ENCODE measurements around the gene CNGA3. TPM values are rescaled to one million over a fixed set of nuclear protein-coding genes. Genes with fewer than 3 reads are reported as not detected.

The CNGA3 gene
- total RNA-seq, 1 experiment from 2014 or later = not detected

- Histone ChIP-seq H4K8ac (replicated peaks; ENCODE audit: insufficient read length, low read depth, low read length) (no peak overlapping the region), H2BK15ac (ENCODE audit: low read depth, low read length) (no peak overlapping the region), H4K20me1 (ENCODE audit: control insufficient read depth, insufficient read depth, insufficient read length) (no peaks in the 10 kb centered on the region), H4K91ac (ENCODE audit: insufficient read length, low read depth, low read length) (no peak overlapping the region), H3K14ac (ENCODE audit: insufficient read depth, low read length) (no peak overlapping the region), H3K27ac (ENCODE audit: insufficient read length, low read depth, low read length) (no peak overlapping the region), H3K18ac (ENCODE audit: insufficient read length, low read depth, low read length) (no peak overlapping the region), H3K79me1 (ENCODE audit: insufficient read depth, low read depth, low read length, poor library complexity, severe bottlenecking) (no peaks in the 10 kb centered on the region), H3K9ac (ENCODE audit: extremely low read depth, insufficient read length, low read length) (no peak overlapping the region), H3K9me3 (ENCODE audit: control insufficient read depth, low read depth, low read length) (no peaks in the 10 kb centered on the region), H4K5ac (ENCODE audit: insufficient read length, low read depth, low read length) (no peak overlapping the region), H3K23me2 (ENCODE audit: insufficient read length, low read depth, low read length, poor library complexity, severe bottlenecking) (no peaks in the 10 kb centered on the region), H2AFZ (ENCODE audit: low read length) (no peak overlapping the region), H3K4ac (ENCODE audit: low read depth, low read length) (no peak overlapping the region), H3K27me3 (ENCODE audit: insufficient read depth, low read length) (no peaks in the 10 kb centered on the region), H3K79me2 (ENCODE audit: insufficient read depth, low read length) (no peaks in the 10 kb centered on the region), H3K4me1 (ENCODE audit: insufficient read depth, low read length) (no peaks in the 10 kb centered on the region), H2BK20ac (ENCODE audit: low read depth, low read length, poor library complexity, severe bottlenecking) (no peak overlapping the region), H3T11ph (ENCODE audit: low read length) (no peak overlapping the region), H2BK120ac (ENCODE audit: low read depth, low read length, poor library complexity, severe bottlenecking) (no peak overlapping the region), H3K4me2 (ENCODE audit: insufficient read depth, insufficient read length, low read length) (no peak overlapping the region), H2BK5ac (ENCODE audit: insufficient read length, low read length) (no peak overlapping the region), H3K23ac (ENCODE audit: insufficient read length, low read depth, low read length) (no peak overlapping the region), H2AK5ac (ENCODE audit: insufficient read length, low read length) (no peak overlapping the region), H3K56ac (ENCODE audit: insufficient read length, low read depth, low read length) (no peak overlapping the region), H2BK12ac (ENCODE audit: insufficient read length, low read depth, low read length) (no peak overlapping the region)
- H3K27me3 Mint-ChIP-seq (ENCODE audit: low read depth) = peaks cover 9% of the 10 kb centered on the region
- peaks cover 1 to 6% of the 10 kb centered on the region in 2 experiments; a peak in 3 of 5 replicates for H3K9me3 Mint-ChIP-seq
- TF ChIP-seq, protein P1, sequence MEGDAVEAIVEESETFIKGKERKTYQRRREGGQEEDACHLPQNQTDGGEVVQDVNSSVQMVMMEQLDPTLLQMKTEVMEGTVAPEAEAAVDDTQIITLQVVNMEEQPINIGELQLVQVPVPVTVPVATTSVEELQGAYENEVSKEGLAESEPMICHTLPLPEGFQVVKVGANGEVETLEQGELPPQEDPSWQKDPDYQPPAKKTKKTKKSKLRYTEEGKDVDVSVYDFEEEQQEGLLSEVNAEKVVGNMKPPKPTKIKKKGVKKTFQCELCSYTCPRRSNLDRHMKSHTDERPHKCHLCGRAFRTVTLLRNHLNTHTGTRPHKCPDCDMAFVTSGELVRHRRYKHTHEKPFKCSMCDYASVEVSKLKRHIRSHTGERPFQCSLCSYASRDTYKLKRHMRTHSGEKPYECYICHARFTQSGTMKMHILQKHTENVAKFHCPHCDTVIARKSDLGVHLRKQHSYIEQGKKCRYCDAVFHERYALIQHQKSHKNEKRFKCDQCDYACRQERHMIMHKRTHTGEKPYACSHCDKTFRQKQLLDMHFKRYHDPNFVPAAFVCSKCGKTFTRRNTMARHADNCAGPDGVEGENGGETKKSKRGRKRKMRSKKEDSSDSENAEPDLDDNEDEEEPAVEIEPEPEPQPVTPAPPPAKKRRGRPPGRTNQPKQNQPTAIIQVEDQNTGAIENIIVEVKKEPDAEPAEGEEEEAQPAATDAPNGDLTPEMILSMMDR (conservative IDR thresholded peaks at IDR 0.05) = no peak
- H3K4me3 Mint-ChIP-seq = no peak overlapping the region
- H3K27ac Mint-ChIP-seq = no peak overlapping the region
- H3K36me3 Mint-ChIP-seq (ENCODE audit: insufficient read depth in 1 of 3, low read depth in 3 of 3) = no peaks in the 10 kb centered on the region; a peak in 2 of 7 replicates
- no peak for DNase-seq
- peaks cover 11 to 14% of the 10 kb centered on the region in 2 experiments for H3K4me1 Mint-ChIP-seq
- no CpG with 5 or more reads among the region's 5 CpGs for WGBS (ENCODE audit: extremely low coverage, insufficient read length, low lambda C conversion rate)
These were observed 47.1 kb downstream of the CNGA3 start for GRCh38 chr2:98393354-98393753.
